Right hindlimb (tissue), 1 donor: ENCODE results near the gene TMBIM1.
A peak's percentile ranks its signal among the peaks of the same experiment; 100 is the strongest.
"Not testable (repeated sequence)": the region's sequence is repeated elsewhere in the genome, so short reads cannot be mapped to it uniquely, and the experiment has no call there.

Experiments used
- DNase-seq: peaks from one replicate; pipeline ENCODE4 v3.0.0-alpha.2; 2018

TMBIM1 gene

DNA sequence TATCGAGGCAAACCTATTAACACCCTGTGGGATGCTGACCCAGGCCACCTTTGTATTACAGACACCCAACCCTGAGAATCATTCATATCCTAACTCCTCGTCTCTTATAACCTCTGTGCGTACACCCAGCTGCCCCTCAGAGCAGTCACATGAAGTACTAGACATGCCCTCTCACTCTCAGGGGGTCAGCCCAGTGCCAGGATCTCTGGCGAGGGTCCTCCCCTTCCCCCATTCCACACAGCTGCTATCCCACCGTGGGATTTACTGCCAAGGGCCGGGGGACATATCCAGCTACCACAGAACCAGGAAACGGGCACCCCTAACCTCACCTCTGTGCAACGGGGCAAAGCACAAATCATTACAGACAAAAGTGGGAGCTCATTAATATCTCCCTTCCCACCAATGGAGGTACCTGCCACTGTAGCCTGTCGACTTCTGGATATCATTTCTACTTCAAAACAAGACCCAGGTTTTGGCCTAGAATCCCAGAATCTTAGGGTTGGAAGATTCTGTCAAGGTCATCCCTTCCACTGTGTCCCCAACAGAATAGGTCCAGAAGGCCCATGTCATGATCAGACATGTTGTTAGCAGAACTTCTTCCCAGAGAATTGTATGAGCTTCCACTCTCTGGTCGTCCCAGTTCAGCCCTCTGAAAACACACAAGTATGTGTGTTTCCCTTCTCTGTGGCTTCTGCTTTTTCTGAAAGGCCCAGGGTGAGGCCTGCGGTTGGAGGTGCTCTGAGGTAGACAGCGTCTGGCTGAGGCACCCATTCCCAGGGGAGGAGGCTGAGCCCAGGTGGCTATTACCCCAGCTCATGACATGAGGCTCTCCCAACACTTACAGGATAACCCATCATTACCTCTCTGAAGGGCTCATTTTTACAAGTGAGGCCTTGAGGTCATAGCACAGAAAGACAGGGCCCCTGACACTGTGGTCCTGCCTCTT is 1.7 kb downstream of the TMBIM1 start:
- DNase-seq: no peak

- no peak for DNase-seq
Measured at GRCh38 chr2:218289639-218290315, 2.5 kb downstream of the TMBIM1 start.

DNA sequence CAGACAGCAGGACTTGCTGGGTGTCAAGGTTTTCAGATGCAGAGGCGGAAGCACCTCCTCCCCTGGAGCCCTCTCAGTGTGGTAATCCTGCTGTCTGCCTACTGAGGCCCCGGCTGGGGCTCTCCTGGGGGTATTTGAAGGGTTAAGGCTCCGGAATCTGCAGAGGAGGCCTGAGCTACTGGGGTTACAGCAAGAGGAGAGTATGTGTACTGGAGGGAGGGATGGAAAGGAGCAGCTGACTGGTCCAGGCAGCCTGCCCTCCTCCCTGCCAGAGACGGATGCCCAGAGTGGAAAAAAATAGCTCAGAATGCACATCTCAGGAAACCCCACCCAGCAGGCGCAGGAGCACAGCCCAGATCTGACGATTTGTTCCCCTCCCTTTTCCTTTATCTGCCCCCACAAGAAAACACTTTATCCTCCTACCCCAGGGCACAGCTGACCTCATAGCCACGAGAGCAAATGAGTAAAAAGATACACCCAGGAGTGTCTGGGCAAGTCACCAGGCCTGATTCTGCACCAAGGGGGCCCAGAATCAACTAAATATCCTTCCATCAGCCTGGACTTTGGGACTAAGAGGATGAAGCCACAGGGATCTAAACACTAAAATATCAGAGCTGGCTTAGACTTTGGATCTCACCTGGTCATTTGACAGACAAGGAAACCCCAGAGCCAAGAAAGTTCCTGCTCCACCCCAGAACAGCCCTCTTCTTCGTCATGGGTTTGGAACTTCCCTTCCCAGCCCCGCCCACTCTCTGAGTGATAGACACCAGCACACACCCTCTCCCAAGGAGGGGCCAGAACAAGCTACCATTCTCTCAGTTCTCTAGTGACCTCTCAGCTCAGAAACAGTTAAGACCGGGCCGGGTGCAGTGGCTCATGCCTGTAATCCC is 5.5 kb downstream of the TMBIM1 start:
- peak; percentile 95 for DNase-seq

GRCh38 chr2:218285604-218286003 is 6.7 kb downstream of the TMBIM1 start:
- DNase-seq: peak; percentile 51

GRCh38 chr2:218284106-218284811 is 8.0 kb downstream of the TMBIM1 start:
- no peak for DNase-seq

DNA sequence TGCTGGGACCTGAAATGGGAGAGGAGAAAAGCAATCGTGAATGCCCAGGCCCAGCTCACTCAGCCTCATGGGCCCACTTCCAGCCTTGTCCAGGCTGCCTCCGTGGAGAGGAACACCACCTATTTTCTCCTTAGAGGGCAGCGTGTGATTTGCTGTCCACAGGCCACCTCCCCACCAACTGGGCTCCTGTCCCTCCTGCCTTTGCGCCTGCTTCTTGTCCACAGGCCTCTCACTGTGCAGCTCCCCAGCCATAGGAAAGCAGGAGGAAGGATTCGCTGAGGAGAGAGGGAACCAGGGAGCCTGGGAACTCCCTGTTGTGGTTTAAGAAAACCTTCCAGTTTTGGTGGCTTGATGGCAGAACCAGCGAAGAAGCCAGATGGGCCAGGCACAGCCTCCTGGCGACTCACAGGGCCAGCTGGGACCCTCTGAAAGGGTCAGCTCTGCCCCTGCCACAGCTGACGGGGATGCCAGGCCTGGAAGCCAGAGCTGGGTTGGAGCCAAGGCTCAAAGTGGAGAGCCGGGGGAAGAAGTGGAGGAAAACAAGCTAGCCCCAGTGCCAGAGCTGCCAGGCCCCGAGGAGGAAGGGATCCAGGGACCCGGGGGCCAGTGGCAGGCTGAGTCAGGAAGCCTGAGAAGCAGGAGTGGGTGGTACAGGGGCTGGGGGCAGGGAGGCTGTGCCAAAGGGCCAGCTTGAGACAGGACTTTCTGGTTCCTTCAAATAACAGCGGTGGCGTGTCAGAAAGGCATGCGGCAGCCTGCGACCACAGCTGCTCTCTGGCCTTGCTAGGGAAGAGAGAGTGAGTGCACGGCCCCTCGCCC is 9.9 kb downstream of the TMBIM1 start:
- DNase-seq: peak; percentile 63

GRCh38 chr2:218281449-218281848 is 10.9 kb downstream of the TMBIM1 start:
- no peak for DNase-seq

DNA sequence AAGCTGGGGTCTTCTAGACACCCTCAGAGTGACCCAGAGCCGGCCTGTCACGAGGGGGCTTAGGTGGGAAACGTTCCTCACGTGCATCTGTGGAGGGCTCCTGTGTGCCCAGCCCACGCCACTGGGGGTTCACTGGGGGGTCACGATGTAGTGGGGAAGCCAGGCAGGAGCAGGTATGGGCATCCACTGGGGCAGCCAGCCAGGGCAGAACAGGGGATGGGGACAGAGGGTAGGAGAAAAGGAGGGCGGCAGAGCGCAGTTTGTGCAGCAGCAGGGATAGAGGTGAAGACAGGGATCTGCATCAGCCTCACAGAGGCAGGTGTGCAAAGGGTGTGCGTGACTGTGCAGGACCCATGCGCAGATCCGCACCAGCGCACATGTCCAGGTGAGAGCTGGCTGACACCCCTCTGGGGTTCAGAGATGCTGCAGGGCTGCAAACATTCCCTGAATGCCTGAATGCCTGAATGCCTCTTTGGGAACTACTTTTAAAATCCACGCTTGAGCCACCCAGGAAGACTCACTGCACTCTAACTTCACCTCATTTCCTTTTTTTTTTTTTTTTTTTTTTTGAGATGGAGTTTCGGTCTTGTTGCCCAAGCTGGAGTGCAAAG is 11.9 kb downstream of the TMBIM1 start:
- DNase-seq: no peak

DNA sequence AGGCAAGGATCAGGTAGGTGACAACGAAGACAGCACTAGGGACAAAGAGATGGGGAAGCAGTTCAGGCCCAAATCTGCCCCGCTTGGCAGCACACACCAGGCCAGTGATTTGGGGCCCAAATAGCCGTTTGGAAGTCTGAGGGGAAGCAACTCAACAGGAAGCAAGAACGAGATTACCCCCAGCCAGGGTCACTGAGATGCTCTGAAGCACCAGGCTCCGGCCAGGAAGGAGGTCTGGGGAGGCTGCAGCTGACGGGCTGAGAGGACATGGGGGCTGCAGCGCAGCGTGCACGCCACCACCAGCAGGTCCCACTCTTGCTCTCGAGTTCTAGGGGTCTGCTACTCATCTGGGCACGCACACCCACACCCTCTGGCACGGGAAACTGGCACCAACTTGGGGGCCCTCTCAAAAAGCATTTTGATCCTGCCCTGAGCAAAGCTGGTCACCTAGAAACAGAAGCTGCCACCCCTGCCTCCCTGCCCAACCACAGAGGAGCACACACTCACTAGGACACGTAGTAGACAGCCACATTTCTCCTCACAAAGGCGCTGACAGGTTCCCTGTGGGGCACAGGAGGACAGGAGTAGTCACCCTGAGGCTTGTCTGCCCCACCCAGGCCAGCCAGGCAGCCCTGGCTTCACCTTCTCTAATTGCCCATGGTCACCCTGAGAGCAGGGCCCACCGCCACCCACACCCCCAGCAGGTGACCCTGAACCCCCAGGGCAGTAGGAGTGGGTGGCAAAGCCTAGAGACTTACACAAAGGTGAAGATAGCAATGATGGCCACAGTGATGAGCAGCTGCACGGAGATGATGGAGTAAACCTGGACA is 13.6 kb downstream of the TMBIM1 start:
- DNase-seq: no peak

DNA sequence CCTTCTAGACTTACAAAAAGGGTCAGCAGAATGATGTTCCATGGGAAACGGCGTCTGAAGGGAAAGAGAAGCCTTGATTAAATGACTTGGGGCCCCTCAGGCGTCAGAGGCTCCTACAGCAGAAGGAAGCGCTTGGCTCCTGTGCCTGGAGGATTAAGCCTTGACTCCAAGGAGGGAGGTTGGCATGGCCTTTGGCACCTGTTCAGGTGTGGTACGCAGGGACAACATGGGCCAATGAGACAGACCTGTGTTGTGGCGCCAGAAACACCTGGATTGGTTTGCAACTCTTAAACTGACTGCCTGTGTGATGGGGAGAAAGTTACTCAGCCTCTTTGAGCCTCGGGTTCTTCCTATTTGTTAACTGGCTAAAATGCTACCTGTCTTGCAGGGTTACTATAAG is 14.4 kb downstream of the TMBIM1 start:
- no peak for DNase-seq

DNA sequence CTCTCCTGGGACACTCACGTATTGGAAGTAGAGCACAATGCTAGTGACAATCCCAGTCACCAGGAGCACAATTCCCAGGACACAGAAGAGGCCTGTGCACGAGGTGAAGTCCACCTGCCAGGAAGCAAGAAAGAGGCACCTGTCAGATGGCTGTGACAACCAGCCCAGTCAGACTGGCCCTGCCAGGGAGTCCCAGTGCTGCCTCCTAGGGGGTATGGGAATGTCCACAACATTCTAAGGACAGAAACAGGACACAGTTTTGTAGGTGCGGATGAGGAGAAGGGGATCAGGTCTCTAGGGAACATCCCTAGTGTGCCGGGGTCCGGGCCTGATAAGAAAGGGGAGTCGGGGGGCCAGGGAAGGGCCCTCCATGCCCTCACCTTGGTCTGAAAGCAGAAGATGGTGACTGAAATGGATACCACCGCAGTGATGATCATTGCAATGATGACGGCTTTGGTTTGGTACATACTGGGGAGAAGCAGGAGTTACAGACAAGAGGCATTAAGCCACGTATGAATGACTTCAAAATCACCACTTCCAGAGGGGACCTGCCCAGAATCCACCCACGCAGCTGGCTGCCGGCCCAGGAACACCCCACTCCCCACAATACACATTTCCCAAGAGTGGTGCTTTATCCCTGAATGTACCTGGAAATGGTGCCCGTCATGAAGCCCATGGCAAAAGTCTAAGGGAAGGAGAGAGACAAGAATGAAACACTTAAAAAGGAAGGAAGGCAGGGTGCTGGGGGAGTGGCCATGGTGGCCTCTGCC is 15.1 kb downstream of the TMBIM1 start:
- DNase-seq: no peak

DNA sequence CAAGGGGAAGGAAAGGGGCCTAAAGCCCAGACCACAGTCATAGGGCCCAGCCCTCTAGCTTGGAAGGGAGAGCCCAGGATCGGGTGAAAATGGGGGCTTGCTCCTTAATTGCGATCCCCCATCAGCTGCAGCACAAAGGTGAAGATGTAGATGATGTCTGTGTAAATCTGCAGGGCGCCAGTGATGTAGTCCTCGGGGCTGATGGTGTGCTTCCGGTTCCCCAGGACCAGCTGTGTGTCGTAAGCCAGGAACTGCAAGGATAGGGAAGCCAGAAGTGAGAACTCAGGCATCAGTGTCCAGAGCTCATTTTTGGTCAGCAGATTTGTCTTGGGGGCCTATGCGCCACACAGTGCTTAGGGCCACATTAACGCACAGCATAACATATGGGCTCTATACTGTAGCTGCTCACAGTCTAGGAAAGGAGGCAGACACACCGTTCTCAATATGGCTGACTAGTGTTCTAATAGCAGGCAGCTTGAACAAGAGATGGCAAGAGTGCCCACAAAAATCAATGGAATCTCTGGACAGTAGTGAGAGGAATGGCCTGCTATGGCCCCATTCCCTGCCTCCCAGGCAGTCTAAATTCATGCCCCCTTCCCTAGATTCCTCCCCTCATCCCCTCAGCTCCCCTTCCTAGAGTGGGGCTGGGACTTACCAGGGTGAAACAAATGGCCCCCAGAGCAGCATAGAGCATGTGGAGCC is 16.8 kb downstream of the TMBIM1 start:
- DNase-seq: no peak

GRCh38 chr2:218274586-218274985 is 17.7 kb downstream of the TMBIM1 start:
- DNase-seq: no peak

- DNase-seq: no peak
Measured at GRCh38 chr2:218273908-218274249, 18.4 kb downstream of the TMBIM1 start.

GRCh38 chr2:218273214-218273907 is 18.9 kb downstream of the TMBIM1 start:
- not testable (repeated sequence) for DNase-seq

DNA sequence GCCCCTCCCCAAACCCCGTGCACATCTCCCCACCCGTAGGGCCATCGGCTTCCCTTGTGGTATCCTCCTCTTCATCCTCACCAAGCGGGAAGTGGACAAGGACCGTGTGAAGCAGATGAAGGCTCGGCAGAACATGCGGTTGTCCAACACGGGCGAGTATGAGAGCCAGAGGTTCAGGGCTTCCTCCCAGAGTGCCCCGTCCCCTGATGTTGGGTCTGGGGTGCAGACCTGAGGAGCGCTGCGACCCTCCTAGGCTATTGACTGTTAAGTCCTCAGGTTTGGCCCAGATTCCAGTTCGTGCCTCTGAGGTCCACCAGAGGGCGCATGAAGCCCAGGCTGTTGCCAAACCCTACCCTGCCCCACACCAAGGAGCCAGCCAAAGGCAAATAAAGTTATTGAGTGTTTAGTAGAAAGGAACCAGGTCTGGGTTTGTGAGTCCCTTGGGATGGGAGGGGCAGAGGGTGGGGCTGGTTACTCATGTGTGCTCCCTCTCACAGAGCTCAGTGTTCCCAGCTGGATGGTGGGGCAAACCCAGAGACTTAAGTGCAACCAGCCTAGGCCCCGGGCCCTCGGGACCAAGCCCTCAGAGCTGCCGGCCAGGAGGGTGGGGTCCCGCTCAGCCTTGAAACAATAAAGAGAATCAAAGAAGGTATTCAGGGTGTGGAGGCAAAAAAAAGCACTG is 19.6 kb downstream of the TMBIM1 start:
- DNase-seq: peak; percentile 84

DNA sequence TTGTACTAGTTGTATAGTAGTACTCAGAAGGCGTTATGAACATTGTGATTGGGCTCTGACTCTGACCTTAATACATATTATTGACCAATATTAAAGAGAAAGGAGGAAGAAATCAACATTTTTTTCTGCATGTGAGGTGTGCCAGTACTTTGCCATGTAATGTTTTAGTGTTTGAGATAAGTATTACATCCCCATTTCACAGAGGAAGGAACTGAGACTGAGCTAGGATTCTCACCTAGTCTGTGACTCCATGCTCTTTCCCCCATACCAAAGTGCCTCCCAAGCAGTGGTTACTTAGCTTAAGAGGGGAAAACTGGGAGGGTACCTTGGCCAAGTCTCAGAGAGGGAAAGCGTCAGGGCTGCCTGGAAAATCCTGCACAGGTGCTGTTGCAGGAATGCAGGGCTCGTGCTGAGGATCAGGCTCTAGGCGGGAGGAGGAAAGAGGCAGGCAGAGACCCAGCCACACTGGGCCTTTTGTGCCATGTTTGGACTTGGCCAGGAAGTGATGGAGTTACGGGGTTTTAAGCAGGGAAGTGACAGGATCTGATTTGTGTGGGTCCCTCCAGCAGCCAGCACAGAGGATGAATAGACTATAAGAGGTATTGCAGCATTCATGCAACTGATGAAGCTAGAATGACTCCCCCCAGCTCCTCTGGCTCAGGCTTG is 20.3 kb downstream of the TMBIM1 start:
- DNase-seq: no peak
